BE2C (cell line): Measurements from ENCODE around the gene U2SURP.

Experiments used
- DNase-seq: peaks from one replicate; pipeline ENCODE4 v3.0.0-alpha.2; 2020
- H3K27me3 ChIP-seq: fragments of 250-450 bp; sonication (Bioruptor Pico); 2 replicates; pipeline ENCODE4 v1.5.1; 2020; ENCODE audit warnings: mild to moderate bottlenecking
- H3K36me3 ChIP-seq: fragments of 250-450 bp; sonication (Bioruptor Pico); 2 replicates; pipeline ENCODE4 v1.5.1; 2020; ENCODE audit warnings: mild to moderate bottlenecking
- H3K4me1 ChIP-seq: fragments of 250-450 bp; sonication (Bioruptor Pico); 2 replicates; pipeline ENCODE4 v1.5.1; 2020
- H3K4me3 ChIP-seq: 2 replicates; pipeline ENCODE4 v1.5.1; 2011; ENCODE audit warnings: low read depth, low read length
- H3K9me3 ChIP-seq: fragments of 250-450 bp; sonication (Bioruptor Pico); 2 replicates; pipeline ENCODE4 v1.5.1; 2020
- CTCF ChIP-seq: IDR thresholded peaks from 2 replicates; pipeline ENCODE4 v1.5.1; 2012; ENCODE audit warnings: mild to moderate bottlenecking, low read depth, low read length

The U2SURP gene

GRCh38 chr3:143101792-143102381 lies 100.5 kb downstream of the U2SURP start:
- H3K36me3 ChIP-seq: no peaks in the 10 kb centered on the region
- H3K27me3 ChIP-seq: no peaks in the 10 kb centered on the region
- DNase-seq: no peak
- no peak overlapping the region for H3K4me3 ChIP-seq
- no peak for TF ChIP-seq CTCF
- no peaks in the 10 kb centered on the region for H3K9me3 ChIP-seq
- no peaks in the 10 kb centered on the region for H3K4me1 ChIP-seq

- H3K9me3 ChIP-seq: no peaks in the 10 kb centered on the region
- no peaks in the 10 kb centered on the region for H3K4me1 ChIP-seq
- H3K36me3 ChIP-seq: no peaks in the 10 kb centered on the region
- no peak for DNase-seq
- H3K27me3 ChIP-seq: no peaks in the 10 kb centered on the region
- no peak overlapping the region for H3K4me3 ChIP-seq
- no peak for TF ChIP-seq CTCF
Measured at GRCh38 chr3:143103652-143104051, 102.3 kb downstream of the U2SURP start.

GRCh38 chr3:143105170-143105569 lies 103.8 kb downstream of the U2SURP start:
- no peaks in the 10 kb centered on the region for H3K27me3 ChIP-seq
- H3K4me3 ChIP-seq: no peak overlapping the region
- DNase-seq: no peak
- H3K36me3 ChIP-seq: no peaks in the 10 kb centered on the region
- no peak for TF ChIP-seq CTCF
- no peaks in the 10 kb centered on the region for H3K9me3 ChIP-seq
- H3K4me1 ChIP-seq: no peaks in the 10 kb centered on the region

DNA sequence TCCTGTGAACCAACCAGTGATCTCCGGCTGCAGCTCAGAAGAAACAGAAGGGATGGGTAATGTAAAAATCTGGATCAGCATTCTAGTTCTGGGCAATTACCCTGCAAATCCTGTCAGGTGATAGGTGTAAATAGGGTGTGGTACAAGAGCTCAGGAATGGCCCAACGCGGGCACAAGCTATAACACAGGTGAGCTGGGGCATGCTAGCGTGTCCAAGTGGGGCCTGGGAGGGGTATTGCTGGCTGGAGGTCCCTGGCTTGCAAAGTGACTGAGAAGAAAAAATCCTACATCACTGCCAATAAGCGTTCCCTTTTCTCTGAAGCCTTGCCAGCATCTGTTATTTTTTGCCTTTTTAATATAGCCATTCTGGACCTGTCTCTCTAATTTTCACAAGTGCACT lies 108.5 kb downstream of the U2SURP start:
- Histone ChIP-seq H3K4me1 (no peaks in the 10 kb centered on the region), H3K27me3 (no peaks in the 10 kb centered on the region), H3K9me3 (no peaks in the 10 kb centered on the region), H3K36me3 (no peaks in the 10 kb centered on the region), H3K4me3 (no peak overlapping the region)
- no peak for DNase-seq
- no peak for TF ChIP-seq CTCF
